Kidney epithelial cell (primary cell): Measurements from ENCODE around the gene SLC12A9. TPM values are rescaled to one million over a fixed set of nuclear protein-coding genes. Genes with fewer than 3 reads are reported as not detected.
A peak's percentile ranks its signal among the peaks of the same experiment; 100 is the strongest.

Experiments
- DNase-seq: peaks from one replicate; pipeline ENCODE4 v3.0.0-alpha.2; 2010; ENCODE audit warnings: low read depth
- H3K27me3 ChIP-seq: 2 replicates; pipeline ENCODE4 v1.6.0; 2011; ENCODE audit warnings: low read length; ENCODE audit not compliant: control insufficient read depth, insufficient read depth
- H3K36me3 ChIP-seq: 2 replicates; pipeline ENCODE4 v1.5.1; 2011; ENCODE audit warnings: low read length; ENCODE audit not compliant: control insufficient read depth, insufficient read depth
- H3K4me3 ChIP-seq: 2 replicates; pipeline ENCODE4 v1.5.1; 2011; ENCODE audit warnings: low read depth, mild to moderate bottlenecking, control low read depth, low read length
- CTCF ChIP-seq: IDR thresholded peaks from 2 replicates; pipeline ENCODE4 v1.5.1; 2011; ENCODE audit warnings: mild to moderate bottlenecking, moderate library complexity, low read length, control low read depth, inconsistent platforms; ENCODE audit not compliant: insufficient read depth, poor library complexity, severe bottlenecking
- total RNA-seq: library from RNA; depleted of rRNA; stranded (reverse); fragments of >200 nt; gene quantifications from 2 replicates; pipeline ENCODE4 v1.2.3, GENCODE V29; 2015

SLC12A9 gene
- total RNA-seq, 1 donor from 2014 or later: 15.7 TPM

GRCh38 chr7:100825215-100825671 lies 27.3 kb upstream of the SLC12A9 start:
- no peaks in the 10 kb centered on the region for H3K27me3 ChIP-seq
- peaks cover 2% of the 10 kb centered on the region for H3K36me3 ChIP-seq
- H3K4me3 ChIP-seq: peak overlapping the region; percentile 78
- no peak for TF ChIP-seq CTCF
- DNase-seq: no peak

- Histone ChIP-seq H3K4me3 (peak overlapping the region; percentile 78), H3K36me3 (peaks cover 2% of the 10 kb centered on the region), H3K27me3 (no peaks in the 10 kb centered on the region)
- peak; percentile 36 for TF ChIP-seq CTCF
- no peak for DNase-seq
Observed at GRCh38 chr7:100825751-100826513, 26.6 kb upstream of the SLC12A9 start.

- H3K4me3 ChIP-seq: peak overlapping the region; percentile 78
- no peak for DNase-seq
- peaks cover 2% of the 10 kb centered on the region for H3K36me3 ChIP-seq
- TF ChIP-seq CTCF: no peak
- H3K27me3 ChIP-seq: no peaks in the 10 kb centered on the region
Observed at GRCh38 chr7:100826514-100827329, 25.8 kb upstream of the SLC12A9 start.

- Histone ChIP-seq H3K27me3 (no peaks in the 10 kb centered on the region), H3K36me3 (no peaks in the 10 kb centered on the region), H3K4me3 (peak within 1 kb of the TSS; percentile 78)
- TF ChIP-seq CTCF: peak; percentile 62
- no peak for DNase-seq
Observed at GRCh38 chr7:100827330-100828226, 24.9 kb upstream of the SLC12A9 start, which contains the start of gene EPHB4. EPHB4 (minus strand) TSS chr7:100827523; CDS start chr7:100827030, 493 bp downstream.

- no peak for DNase-seq
- Histone ChIP-seq H3K27me3 (no peaks in the 10 kb centered on the region), H3K36me3 (no peaks in the 10 kb centered on the region), H3K4me3 (no peak overlapping the region)
- TF ChIP-seq CTCF: no peak
Observed at GRCh38 chr7:100829150-100829716, 23.3 kb upstream of the SLC12A9 start.
